Adrenal gland (tissue), 5 donors: ENCODE data around the gene CNTN2.

Experiments
- CTCF ChIP-seq, 6 experiments: fragments of 450-650 bp in 4 of 6; fragments of 200-600 bp in 2 of 6; sonication (generic) in 1 of 6; IDR thresholded peaks; 1 replicate in 5 of 6; 2 replicates in 1 of 6; pipeline versions ENCODE4 v1.5.1 to v1.8.0; 2016 to 2021; ENCODE audit warnings: antibody characterized with exemption in 6 of 6, mild to moderate bottlenecking in 2 of 6, moderate library complexity in 1 of 6
- POLR2A ChIP-seq, 2 donors: fragments of 450-650 bp; IDR thresholded peaks; one replicate each; pipeline ENCODE4 v1.6.1; 2017; ENCODE audit warnings: antibody characterized with exemption in 2 of 2, mild to moderate bottlenecking in 2 of 2, moderate library complexity in 1 of 2
- donor health status: DM: no; HTN: no; CAD: no.

GRCh38 chr1:205014783-205015182 lies 28.2 kb upstream of the CNTN2 start:
- TF ChIP-seq POLR2A (IDR thresholded peaks at IDR 0.05): no peak
- TF ChIP-seq CTCF (IDR thresholded peaks at IDR 0.05): no peak
